GM12891 (cell line): ENCODE measurements around the gene UNC5C.

Experiments
- DNase-seq: peaks from one replicate; pipeline ENCODE4 v3.0.0; 2011; ENCODE audit warnings: low spot score; ENCODE audit not compliant: insufficient read length
- FAIRE-seq: peaks from 2 replicates; lab custom pipeline; 2011; peaks lifted over from hg19 to GRCh38; lab: Jason Lieb, UNC
- PAX5 ChIP-seq: IDR thresholded peaks from 2 replicates; pipeline ENCODE4 v1.6.1; 2011; ENCODE audit warnings: low read length, moderate library complexity, mild to moderate bottlenecking; ENCODE audit not compliant: insufficient read depth, severe bottlenecking
- POLR2A ChIP-seq: IDR thresholded peaks from 2 replicates; pipeline ENCODE4 v1.6.1; 2011; ENCODE audit warnings: low read depth, low read length, control low read depth
- POLR2AphosphoS5 ChIP-seq: IDR thresholded peaks from 2 replicates; pipeline ENCODE4 v1.6.1; 2011; ENCODE audit warnings: low read depth, low read length, control low read depth
- POU2F2 ChIP-seq: IDR thresholded peaks from 2 replicates; pipeline ENCODE4 v1.6.1; 2011; ENCODE audit warnings: low read depth, mild to moderate bottlenecking, control low read depth, low read length, moderate library complexity
- SPI1 ChIP-seq: IDR thresholded peaks from 2 replicates; pipeline ENCODE4 v1.6.1; 2011; ENCODE audit warnings: low read depth, low read length, control low read depth
- TAF1 ChIP-seq: IDR thresholded peaks from 2 replicates; pipeline ENCODE4 v1.6.1; 2011; ENCODE audit warnings: low read depth, low read length, control low read depth

Gene UNC5C

DNA sequence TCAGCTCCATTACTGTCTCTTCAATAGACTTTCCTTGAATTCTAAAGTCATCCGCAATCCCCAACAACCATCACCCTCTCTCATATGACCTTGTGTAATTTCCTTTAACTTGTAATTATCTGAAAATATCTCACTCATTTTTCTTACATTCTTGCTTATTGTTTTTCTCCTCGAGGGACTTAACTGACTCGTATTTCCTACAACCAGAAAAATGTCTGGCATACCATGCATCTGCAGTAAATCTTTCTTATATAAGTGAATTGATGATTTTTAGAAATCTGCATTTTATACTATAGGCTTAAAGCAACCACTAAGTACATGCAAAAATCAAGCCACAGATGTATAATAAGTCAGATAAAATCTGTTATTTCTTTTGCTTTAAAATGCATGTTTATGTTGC, 276.7 kb downstream of the UNC5C start:
- no peak for DNase-seq
- FAIRE-seq: no peak
- TF ChIP-seq TAF1: no peak

- DNase-seq (no peak), FAIRE-seq (no peak)
- no peak for TF ChIP-seq POLR2A
- TF ChIP-seq PAX5: no peak
- no peak for TF ChIP-seq POU2F2
- no peak for TF ChIP-seq SPI1
- no peak for TF ChIP-seq POLR2AphosphoS5
- no peak for TF ChIP-seq TAF1
Measured at GRCh38 chr4:95268819-95269565, 279.8 kb downstream of the UNC5C start.

- TF ChIP-seq POLR2AphosphoS5: no peak
- no peak for TF ChIP-seq POU2F2
- TF ChIP-seq TAF1: no peak
- no peak for TF ChIP-seq SPI1
- TF ChIP-seq PAX5: no peak
- TF ChIP-seq POLR2A: no peak
- no peak for FAIRE-seq
- no peak for DNase-seq
Measured at GRCh38 chr4:95267081-95267480, 281.7 kb downstream of the UNC5C start.

GRCh38 chr4:95265814-95266740, 282.7 kb downstream of the UNC5C start:
- FAIRE-seq: no peak
- DNase-seq: no peak
- TF ChIP-seq POLR2AphosphoS5 (no peak), TAF1 (no peak), PAX5 (no peak), POLR2A (no peak), SPI1 (no peak), POU2F2 (no peak)

DNA sequence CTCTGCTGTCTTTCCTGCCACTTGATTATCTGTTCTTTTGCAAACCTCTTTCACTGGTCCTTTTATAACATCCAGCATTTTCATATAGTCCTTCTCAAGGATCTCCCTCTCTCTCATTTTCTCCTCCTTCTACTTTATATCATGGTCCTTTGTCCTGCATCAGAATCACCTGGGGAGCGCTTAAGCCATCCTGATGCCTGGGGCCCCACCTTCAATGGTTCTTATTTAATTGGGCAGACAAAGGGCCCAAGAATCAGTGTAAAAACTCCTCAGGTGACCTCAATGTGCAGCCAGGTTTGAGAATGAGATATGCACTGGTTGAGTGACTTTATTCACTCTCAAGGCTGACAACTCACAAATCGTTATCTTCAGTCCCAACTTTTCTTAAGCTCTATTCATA, 283.9 kb downstream of the UNC5C start:
- DNase-seq: no peak
- no peak for TF ChIP-seq POU2F2
- TF ChIP-seq POLR2A: no peak
- TF ChIP-seq SPI1: no peak
- TF ChIP-seq PAX5: no peak
- TF ChIP-seq TAF1: no peak
- TF ChIP-seq POLR2AphosphoS5: no peak
- FAIRE-seq: no peak

DNA sequence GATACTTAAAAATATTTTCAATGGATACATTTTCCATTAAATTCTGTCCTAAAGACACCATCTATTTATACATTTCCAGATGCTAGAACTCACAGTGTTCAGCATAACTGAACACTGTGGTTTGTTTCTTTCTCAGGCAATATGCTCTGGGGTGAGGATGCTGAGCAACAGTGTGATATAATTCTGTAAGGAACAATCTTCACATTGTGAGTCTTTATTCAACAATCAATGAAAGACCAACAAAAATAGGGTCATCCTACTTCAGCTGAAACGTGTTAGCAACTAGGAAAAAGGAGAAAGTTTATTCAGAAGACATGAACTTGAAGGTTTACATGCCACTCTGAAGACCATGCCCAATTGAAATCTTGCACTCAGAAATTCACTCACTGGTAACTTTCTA, 284.8 kb downstream of the UNC5C start:
- DNase-seq (no peak), FAIRE-seq (no peak)
- TF ChIP-seq TAF1: no peak
- no peak for TF ChIP-seq POU2F2
- no peak for TF ChIP-seq POLR2A
- TF ChIP-seq PAX5: no peak
- no peak for TF ChIP-seq POLR2AphosphoS5

GRCh38 chr4:95263391-95263790, 285.4 kb downstream of the UNC5C start:
- DNase-seq: no peak
- TF ChIP-seq POU2F2 (no peak), POLR2A (no peak), SPI1 (no peak), POLR2AphosphoS5 (no peak), TAF1 (no peak), PAX5 (no peak)
- FAIRE-seq: no peak

GRCh38 chr4:95256108-95256835, 292.5 kb downstream of the UNC5C start:
- no peak for TF ChIP-seq POLR2AphosphoS5
- TF ChIP-seq POU2F2: no peak
- no peak for TF ChIP-seq PAX5
- TF ChIP-seq SPI1: no peak
- no peak for TF ChIP-seq POLR2A
- no peak for TF ChIP-seq TAF1
- no peak for DNase-seq
- no peak for FAIRE-seq

DNA sequence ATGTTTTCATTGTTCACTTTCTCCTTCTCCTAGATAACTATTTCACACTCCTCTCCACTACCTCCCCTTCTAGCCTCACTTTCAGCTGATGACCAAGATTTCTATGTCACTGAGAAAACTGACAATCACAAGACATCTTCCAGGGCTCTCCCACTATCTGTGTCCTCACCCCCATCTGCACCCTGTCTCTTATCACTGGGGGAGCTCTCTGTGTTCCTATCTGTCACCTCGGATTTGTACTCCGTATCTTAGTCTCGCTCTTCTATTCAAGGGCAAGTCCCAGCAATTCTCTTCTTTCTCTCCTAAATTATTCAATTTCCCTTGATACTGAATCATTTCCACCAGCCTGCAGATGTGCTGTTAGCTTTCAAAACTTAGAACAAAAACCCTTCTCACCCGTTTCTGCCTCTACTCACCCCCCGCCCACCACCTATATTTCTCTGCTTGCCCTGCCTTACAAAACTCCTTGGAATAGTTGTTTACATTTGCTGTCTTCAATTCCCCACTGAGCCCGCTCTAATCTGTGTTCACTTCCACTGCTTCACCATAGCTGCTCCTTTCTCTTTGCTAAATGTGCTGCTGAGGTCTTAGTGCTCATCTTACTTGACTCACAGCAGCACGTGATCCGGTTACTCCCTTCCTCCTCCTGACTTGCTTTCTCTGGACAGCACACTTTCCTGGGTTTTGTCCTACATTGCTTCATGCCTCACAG, 293.2 kb downstream of the UNC5C start:
- DNase-seq (no peak), FAIRE-seq (no peak)
- TF ChIP-seq PAX5 (no peak), POU2F2 (no peak), POLR2A (no peak), POLR2AphosphoS5 (no peak), SPI1 (no peak), TAF1 (no peak)
